GM12892 (cell line): ENCODE results near the gene FAM237A.

Experiments used
- POLR2A ChIP-seq: IDR thresholded peaks from 2 replicates; pipeline ENCODE4 v1.6.1; 2011; ENCODE audit warnings: low read depth, low read length, control low read depth
- POLR2AphosphoS5 ChIP-seq: IDR thresholded peaks from 2 replicates; pipeline ENCODE4 v1.6.1; 2011; ENCODE audit warnings: low read depth, low read length, control low read depth
- TAF1 ChIP-seq: IDR thresholded peaks from 2 replicates; pipeline ENCODE4 v1.6.1; 2011; ENCODE audit warnings: low read depth, mild to moderate bottlenecking, control low read depth, low read length, borderline replicate concordance

- no peak for TF ChIP-seq POLR2AphosphoS5
- no peak for TF ChIP-seq POLR2A
- no peak for TF ChIP-seq TAF1
These were observed 46.2 kb downstream of the FAM237A start for GRCh38 chr2:206688453-206688852.
